SK-N-SH treated with all-trans-retinoic acid at 6 μM for 48 hours (cell line): ENCODE data around the gene LRRC74B.
"Not testable (repeated sequence)": the region's sequence is repeated elsewhere in the genome, so short reads cannot be mapped to it uniquely, and the experiment has no call there.

Experiments
- GLIS3 ChIP-seq: fragments of 250-450 bp; sonication (Bioruptor Pico); IDR thresholded peaks from 2 replicates; pipeline ENCODE4 v1.5.0; 2020; ENCODE audit warnings: mild to moderate bottlenecking, moderate library complexity
- OSR1 ChIP-seq: fragments of 250-450 bp; sonication (Bioruptor Pico); IDR thresholded peaks from 2 replicates; pipeline ENCODE4 v1.8.0; 2022; ENCODE audit warnings: moderate library complexity, mild to moderate bottlenecking, inconsistent platforms
- PPARA ChIP-seq: fragments of 250-450 bp; sonication (Bioruptor Pico); IDR thresholded peaks from 2 replicates; pipeline ENCODE4 v1.5.0; 2020; ENCODE audit warnings: mild to moderate bottlenecking, borderline replicate concordance
- RARB ChIP-seq: fragments of 250-450 bp; sonication (Bioruptor Pico); IDR thresholded peaks from 2 replicates; pipeline ENCODE4 v1.8.0; 2021; ENCODE audit warnings: mild to moderate bottlenecking, moderate library complexity
- SNAI2 ChIP-seq: fragments of 250-450 bp; sonication (Bioruptor Pico); IDR thresholded peaks from 2 replicates; pipeline ENCODE4 v1.5.0; 2020; ENCODE audit warnings: mild to moderate bottlenecking, moderate library complexity
- TCF4 ChIP-seq: fragments of 250-450 bp; sonication (Bioruptor Pico); IDR thresholded peaks from 2 replicates; pipeline ENCODE4 v1.8.0; 2021; ENCODE audit warnings: mild to moderate bottlenecking, moderate library complexity, borderline replicate concordance
- ZC3H10 ChIP-seq: fragments of 250-450 bp; sonication (Bioruptor Pico); IDR thresholded peaks from 2 replicates; pipeline ENCODE4 v1.5.1; 2021; ENCODE audit warnings: mild to moderate bottlenecking, moderate library complexity
- ZFP3 ChIP-seq: fragments of 250-450 bp; sonication (Bioruptor Pico); IDR thresholded peaks from 2 replicates; pipeline ENCODE4 v1.5.0; 2020; ENCODE audit warnings: mild to moderate bottlenecking, moderate library complexity
- ZFP30 ChIP-seq: fragments of 450-650 bp; formaldehyde crosslinking; IDR thresholded peaks from 2 replicates; pipeline ENCODE4 v1.5.0; 2022; ENCODE audit warnings: mild to moderate bottlenecking, moderate library complexity
- ZNF70 ChIP-seq: fragments of 450-650 bp; formaldehyde crosslinking; IDR thresholded peaks from 2 replicates; pipeline ENCODE4 v1.5.0; 2020; ENCODE audit warnings: mild to moderate bottlenecking, moderate library complexity
- ZNF8 ChIP-seq: fragments of 450-650 bp; formaldehyde crosslinking; IDR thresholded peaks from 2 replicates; pipeline ENCODE4 v1.5.0; 2020; ENCODE audit warnings: mild to moderate bottlenecking, moderate library complexity
- TF ChIP-seq, protein P1 (sequence below): fragments of 250-450 bp; sonication (Bioruptor Pico); IDR thresholded peaks from 2 replicates; pipeline ENCODE4 v1.8.0; 2020; ENCODE audit warnings: mild to moderate bottlenecking, moderate library complexity, borderline replicate concordance

DNA sequence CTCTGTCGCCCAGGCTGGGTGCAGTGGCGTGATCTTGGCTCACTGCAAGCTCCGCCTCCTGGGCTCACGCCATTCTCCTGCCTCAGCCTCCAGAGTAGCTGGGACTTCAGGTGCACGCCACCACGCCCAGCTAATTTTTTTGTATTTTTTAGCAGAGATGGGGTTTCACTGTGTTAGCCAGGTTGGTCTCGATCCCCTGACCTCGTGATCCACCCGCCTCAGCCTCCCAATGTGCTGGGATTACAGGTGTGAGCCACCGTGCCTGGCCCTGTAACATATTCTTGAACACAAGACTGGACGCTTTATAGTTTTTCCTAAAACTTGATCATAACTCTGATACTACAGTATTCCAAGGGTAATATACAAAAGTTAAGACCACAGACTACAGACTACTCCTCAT lies 45.5 kb downstream of the LRRC74B start:
- TF ChIP-seq SNAI2 (CRISPR knock-in tag); TCF4; GLIS3 (CRISPR knock-in tag); PPARA (CRISPR knock-in tag); ZFP30; RARB (CRISPR knock-in tag); ZNF8 (CRISPR knock-in tag); ZNF70; OSR1 (CRISPR knock-in tag); ZFP3; ZC3H10 (CRISPR knock-in tag): not testable (repeated sequence)
- TF ChIP-seq, protein P1, sequence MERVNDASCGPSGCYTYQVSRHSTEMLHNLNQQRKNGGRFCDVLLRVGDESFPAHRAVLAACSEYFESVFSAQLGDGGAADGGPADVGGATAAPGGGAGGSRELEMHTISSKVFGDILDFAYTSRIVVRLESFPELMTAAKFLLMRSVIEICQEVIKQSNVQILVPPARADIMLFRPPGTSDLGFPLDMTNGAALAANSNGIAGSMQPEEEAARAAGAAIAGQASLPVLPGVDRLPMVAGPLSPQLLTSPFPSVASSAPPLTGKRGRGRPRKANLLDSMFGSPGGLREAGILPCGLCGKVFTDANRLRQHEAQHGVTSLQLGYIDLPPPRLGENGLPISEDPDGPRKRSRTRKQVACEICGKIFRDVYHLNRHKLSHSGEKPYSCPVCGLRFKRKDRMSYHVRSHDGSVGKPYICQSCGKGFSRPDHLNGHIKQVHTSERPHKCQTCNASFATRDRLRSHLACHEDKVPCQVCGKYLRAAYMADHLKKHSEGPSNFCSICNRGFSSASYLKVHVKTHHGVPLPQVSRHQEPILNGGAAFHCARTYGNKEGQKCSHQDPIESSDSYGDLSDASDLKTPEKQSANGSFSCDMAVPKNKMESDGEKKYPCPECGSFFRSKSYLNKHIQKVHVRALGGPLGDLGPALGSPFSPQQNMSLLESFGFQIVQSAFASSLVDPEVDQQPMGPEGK = not testable (repeated sequence)
